Measurements from ENCODE around the gene PTGDR2. TPM values are rescaled to one million over a fixed set of nuclear protein-coding genes. Genes with fewer than 3 reads are reported as not detected.
A peak's percentile ranks its signal among the peaks of the same experiment; 100 is the strongest.

PTGDR2 gene
- total RNA-seq, 2 experiments from 2014 or later = 1.1 to 3.7 TPM

DNA sequence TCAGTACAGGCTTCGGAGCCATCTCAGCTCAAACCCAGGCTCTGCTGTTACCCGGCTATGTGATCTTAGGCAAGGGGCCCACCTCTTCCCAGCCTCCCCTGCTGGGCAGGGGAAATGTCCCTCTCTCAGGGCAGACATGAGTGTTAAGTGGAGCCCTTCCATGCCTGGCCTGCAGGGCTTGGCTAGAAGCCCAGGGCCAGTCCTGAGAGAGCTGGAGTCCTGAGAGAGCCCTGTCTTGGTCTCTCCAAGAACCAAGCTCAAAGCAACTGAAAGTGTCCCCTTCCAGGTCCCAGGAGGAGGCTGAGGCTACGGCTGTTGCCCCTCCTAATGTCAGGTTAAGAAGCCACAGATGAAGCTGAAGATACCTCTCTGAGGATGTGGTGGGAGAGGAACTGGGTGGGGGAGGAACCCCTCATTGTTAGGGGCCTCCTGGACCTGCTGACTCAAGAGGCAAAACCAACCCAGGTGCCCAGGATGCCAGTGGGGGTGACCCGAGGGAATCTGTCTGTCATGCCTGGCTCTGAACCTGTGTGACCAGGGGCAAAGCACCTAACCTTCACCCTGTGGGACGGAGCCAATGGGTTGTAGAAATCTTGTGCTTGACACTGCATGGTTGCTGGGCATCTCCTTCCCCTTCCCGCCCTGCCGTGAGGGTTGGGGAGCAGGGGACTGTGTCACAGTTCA lies 15.8 kb upstream of the PTGDR2 start:
- no peaks in the 10 kb centered on the region for H3K27me3 Mint-ChIP-seq
- peak overlapping the region; percentile 80 for H3K27ac Mint-ChIP-seq
- H3K9me3 Mint-ChIP-seq (ENCODE audit: low read depth) = no peaks in the 10 kb centered on the region
- CTCF ChIA-PET = interaction anchor here (0.9 to 8.0 kb wide), 15 partner anchors 8 to 241 kb away, joined by 3 to 67 read pairs (median 5); partner anchors contain the start of genes PRPF19 and PTGDR2
- H3K36me3 Mint-ChIP-seq = no peaks in the 10 kb centered on the region
- DNase-seq = peak; percentile 79
- ATAC-seq = peak; percentile 40
- peak overlapping the region; percentile 9 for H3K4me3 Mint-ChIP-seq
- peaks cover 73% of the 10 kb centered on the region for H3K4me1 Mint-ChIP-seq

DNA sequence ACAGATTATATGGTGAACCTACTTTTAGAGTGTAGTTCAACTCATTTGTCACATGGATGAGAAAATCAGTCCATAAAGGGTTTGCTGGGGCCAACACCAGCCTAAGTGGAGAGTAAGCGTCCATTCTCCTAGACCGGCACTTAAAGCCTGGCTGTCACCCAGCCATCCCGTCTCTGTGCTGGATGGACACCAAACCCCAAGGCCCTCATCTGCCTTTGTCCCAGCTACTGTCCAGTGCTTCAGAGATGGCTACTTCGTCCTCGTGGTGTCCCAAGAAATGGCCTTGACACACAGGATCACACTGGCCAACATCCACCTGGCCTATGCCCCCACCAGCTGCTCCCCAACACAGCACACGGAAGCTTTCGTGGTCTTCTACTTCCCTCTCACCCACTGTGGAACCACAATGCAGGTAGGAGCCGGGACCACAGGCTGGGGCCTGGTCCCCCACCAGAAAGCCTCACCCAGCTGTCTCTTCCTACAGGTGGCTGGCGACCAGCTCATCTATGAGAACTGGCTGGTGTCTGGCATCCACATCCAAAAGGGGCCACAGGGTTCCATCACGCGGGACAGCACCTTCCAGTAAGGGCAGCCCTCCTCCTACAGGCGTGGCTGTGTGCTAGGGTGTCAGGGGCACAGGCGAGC lies 15.1 kb upstream of the PTGDR2 start:
- Mint-ChIP-seq H3K9me3 (ENCODE audit: low read depth) (no peaks in the 10 kb centered on the region), H3K36me3 (no peaks in the 10 kb centered on the region), H3K27ac (peak overlapping the region; percentile 80), H3K4me3 (peak overlapping the region; percentile 12), H3K27me3 (no peaks in the 10 kb centered on the region), H3K4me1 (peaks cover 79% of the 10 kb centered on the region)
- DNase-seq = peak; percentile 49
- peak; percentile 32 for ATAC-seq
- CTCF ChIA-PET = interaction anchor here (0.9 to 8.0 kb wide), 13 partner anchors 8 to 242 kb away, joined by 3 to 67 read pairs (median 6); partner anchors contain the start of genes PRPF19 and PTGDR2

GRCh38 chr11:60870276-60870675 lies 14.5 kb upstream of the PTGDR2 start:
- H3K36me3 Mint-ChIP-seq = no peaks in the 10 kb centered on the region
- H3K4me3 Mint-ChIP-seq = no peak overlapping the region
- ATAC-seq = no peak
- peaks cover 83% of the 10 kb centered on the region for H3K4me1 Mint-ChIP-seq
- CTCF ChIA-PET = interaction anchor here (1.4 to 8.0 kb wide), 8 partner anchors 9 to 45 kb away, joined by 3 to 67 read pairs (median 9); no protein-coding TSS in a partner anchor
- DNase-seq = no peak
- H3K9me3 Mint-ChIP-seq (ENCODE audit: low read depth) = no peaks in the 10 kb centered on the region
- peak overlapping the region; percentile 80 for H3K27ac Mint-ChIP-seq
- H3K27me3 Mint-ChIP-seq = no peaks in the 10 kb centered on the region

- DNase-seq = no peak
- no peaks in the 10 kb centered on the region for H3K9me3 Mint-ChIP-seq (ENCODE audit: low read depth)
- ATAC-seq = no peak
- H3K27me3 Mint-ChIP-seq = no peaks in the 10 kb centered on the region
- H3K36me3 Mint-ChIP-seq = no peaks in the 10 kb centered on the region
- H3K27ac Mint-ChIP-seq = peak overlapping the region; percentile 80
- H3K4me1 Mint-ChIP-seq = peaks cover 90% of the 10 kb centered on the region
- CTCF ChIA-PET = interaction anchor here (1.0 to 8.0 kb wide), 8 partner anchors 9 to 38 kb away, joined by 4 to 67 read pairs (median 8); no protein-coding TSS in a partner anchor
- no peak overlapping the region for H3K4me3 Mint-ChIP-seq
These were observed 13.7 kb upstream of the PTGDR2 start for GRCh38 chr11:60869451-60869825.

GRCh38 chr11:60868682-60869450 lies 13.1 kb upstream of the PTGDR2 start:
- ATAC-seq (peak; percentile 48), DNase-seq (peak; percentile 70)
- CTCF ChIA-PET = interaction anchor here (1.0 to 8.0 kb wide), 9 partner anchors 9 to 38 kb away, joined by 3 to 67 read pairs (median 5); partner anchors contain the start of gene PRPF19
- Mint-ChIP-seq H3K9me3 (ENCODE audit: low read depth) (no peaks in the 10 kb centered on the region), H3K27ac (peak overlapping the region; percentile 82), H3K4me1 (peaks cover 91% of the 10 kb centered on the region), H3K27me3 (no peaks in the 10 kb centered on the region), H3K36me3 (no peaks in the 10 kb centered on the region), H3K4me3 (peak overlapping the region; percentile 20)

DNA sequence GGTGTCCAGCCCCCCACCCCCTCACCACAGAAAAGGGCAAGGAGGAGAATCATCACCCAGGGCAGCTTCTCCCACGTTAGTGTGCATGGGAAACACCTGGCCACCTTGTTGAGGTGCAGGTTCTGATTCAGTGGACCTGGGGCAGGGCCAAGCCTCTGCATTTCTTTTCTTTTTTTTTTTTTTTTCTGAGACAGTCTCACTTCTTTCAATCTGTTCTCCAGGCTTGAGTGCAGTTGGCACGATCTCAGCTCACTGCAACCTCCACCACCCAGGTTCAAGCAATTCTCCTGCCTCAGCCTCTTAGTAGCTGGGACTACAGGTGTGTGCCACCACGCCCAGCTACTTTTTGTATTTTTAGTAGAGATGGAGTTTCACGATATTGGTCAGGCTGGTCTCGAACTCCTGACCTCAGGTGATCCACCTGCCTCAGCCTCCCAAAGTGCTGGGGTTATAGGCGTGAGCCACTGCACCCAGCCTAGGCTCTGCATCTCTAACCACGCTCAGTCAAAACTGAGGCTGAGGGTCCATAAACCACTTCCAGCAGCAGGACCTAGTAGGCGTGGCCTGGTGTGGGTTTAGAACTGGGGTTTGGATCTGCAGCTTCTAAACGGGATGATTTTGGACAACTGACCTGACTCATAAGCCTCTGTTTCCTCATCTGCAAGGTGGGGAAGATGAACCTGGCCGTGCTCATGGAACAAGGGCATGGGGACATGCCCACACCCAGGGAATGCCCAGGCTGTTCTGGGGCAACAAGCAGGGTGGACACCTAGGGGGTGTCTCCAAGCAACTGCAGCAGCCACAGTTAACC lies 12.3 kb upstream of the PTGDR2 start:
- peak overlapping the region; percentile 20 for H3K4me3 Mint-ChIP-seq
- DNase-seq (peak; percentile 70), ATAC-seq (peak; percentile 26)
- H3K36me3 Mint-ChIP-seq = no peaks in the 10 kb centered on the region
- H3K4me1 Mint-ChIP-seq = peaks cover 85% of the 10 kb centered on the region
- H3K27ac Mint-ChIP-seq = peak overlapping the region; percentile 82
- no peaks in the 10 kb centered on the region for H3K9me3 Mint-ChIP-seq (ENCODE audit: low read depth)
- CTCF ChIA-PET = interaction anchor here (0.6 to 8.0 kb wide), 10 partner anchors 10 to 1596 kb away, joined by 3 to 67 read pairs (median 6); partner anchors contain the start of gene PRPF19
- no peaks in the 10 kb centered on the region for H3K27me3 Mint-ChIP-seq

GRCh38 chr11:60866911-60867870 lies 11.4 kb upstream of the PTGDR2 start, which contains the start of gene ZP1:
TSS of gene ZP1 (plus strand) at chr11:60867542. CDS start at chr11:60867562, 20 bp downstream.
- no peaks in the 10 kb centered on the region for H3K36me3 Mint-ChIP-seq
- DNase-seq = no peak
- H3K4me1 Mint-ChIP-seq = peaks cover 76% of the 10 kb centered on the region
- CTCF ChIA-PET = interaction anchor here (0.9 to 8.0 kb wide), 7 partner anchors 11 to 36 kb away, joined by 3 to 67 read pairs (median 6); no protein-coding TSS in a partner anchor
- peak within 1 kb of the TSS; percentile 20 for H3K4me3 Mint-ChIP-seq
- H3K27me3 Mint-ChIP-seq = no peaks in the 10 kb centered on the region
- H3K27ac Mint-ChIP-seq = peak within 1 kb of the TSS; percentile 82
- no peak for ATAC-seq
- H3K9me3 Mint-ChIP-seq (ENCODE audit: low read depth) = no peaks in the 10 kb centered on the region

DNA sequence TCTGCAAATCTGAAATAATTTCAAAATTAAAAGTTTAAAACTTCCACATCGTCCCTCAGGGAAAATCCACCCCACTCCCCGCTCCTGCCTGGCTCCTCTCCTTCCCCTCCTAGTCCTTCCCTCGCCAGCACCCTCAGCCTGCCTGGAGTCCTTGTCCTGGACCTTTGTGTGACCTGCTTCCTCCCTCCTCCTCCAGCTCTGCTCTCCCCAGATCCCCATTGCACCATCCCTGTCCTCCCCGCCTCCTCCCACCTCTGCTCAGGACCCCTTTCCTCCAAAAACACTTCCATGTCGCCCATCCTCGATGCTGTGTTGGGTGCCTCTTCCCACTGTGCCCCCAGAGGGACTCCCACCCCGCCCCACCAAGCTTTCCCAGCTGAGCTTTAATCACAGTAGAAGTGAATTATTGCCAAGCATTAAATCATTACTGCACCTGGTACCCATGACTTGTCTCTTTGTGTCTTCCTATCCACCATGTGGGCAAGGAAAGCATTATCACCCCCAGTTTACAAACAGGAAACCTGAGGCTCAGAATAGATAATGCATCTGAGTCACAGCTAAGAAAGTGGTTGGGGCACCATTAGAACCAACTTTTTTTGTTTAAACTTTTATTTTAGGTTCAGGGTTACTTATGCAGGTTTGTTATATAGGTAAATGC lies 9.2 kb upstream of the PTGDR2 start:
- Mint-ChIP-seq H3K9me3 (ENCODE audit: low read depth) (no peaks in the 10 kb centered on the region), H3K4me1 (peaks cover 55% of the 10 kb centered on the region), H3K36me3 (no peaks in the 10 kb centered on the region), H3K4me3 (no peak overlapping the region), H3K27me3 (no peaks in the 10 kb centered on the region), H3K27ac (peak overlapping the region; percentile 69)
- DNase-seq = no peak
- CTCF ChIA-PET = interaction anchor here (0.9 to 3.4 kb wide), 5 partner anchors 9 to 37 kb away, joined by 3 to 13 read pairs (median 3); partner anchors contain the start of gene PTGDR2
- ATAC-seq = peak; percentile 47

DNA sequence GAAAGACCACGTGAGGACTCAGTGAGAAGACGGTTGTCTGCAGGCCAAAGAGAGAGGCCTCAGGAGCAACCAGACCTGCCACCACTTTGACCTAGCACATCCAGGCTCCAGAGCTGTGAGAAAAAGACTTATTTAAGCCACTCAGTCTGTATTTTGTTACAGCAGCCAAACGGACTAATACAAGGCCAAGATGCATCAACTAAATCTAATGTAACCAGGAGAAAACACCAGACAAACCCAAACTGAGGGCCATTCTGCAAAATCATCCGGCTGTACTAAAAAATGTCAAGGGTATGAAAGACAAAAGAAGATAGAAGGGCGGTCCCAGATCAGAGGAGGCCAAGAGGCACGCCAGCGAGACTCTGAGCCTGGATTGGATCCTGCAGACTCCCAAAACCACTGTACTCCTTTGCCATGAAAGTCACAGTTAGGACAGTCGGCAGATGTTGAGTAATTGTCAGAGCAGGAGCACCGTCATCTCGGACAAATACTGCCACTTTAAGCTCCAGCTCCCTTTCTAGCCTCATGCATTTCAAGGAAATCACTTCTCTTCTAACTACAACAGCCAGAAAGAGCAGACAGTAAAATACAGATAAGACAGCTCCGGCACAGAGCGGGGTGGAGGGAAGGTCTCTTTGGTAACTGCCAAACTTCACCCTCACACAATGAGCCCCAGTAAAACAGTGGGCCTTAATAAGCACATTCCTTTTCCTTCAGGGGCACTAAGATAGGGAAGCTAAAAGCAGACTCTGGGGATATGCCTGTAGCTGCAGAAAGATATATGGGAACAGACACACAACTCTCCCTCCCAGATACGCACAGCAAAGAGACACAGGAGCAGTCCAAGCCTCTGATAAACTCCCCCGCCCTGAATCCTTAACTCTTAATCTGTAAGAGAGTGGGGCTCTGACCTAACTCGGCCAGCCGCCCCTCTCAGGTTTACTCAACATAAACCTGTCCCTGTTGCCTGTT lies 8.1 kb upstream of the PTGDR2 start:
- CTCF ChIA-PET = interaction anchor here (1.2 to 3.4 kb wide), 5 partner anchors 8 to 31 kb away, joined by 3 to 13 read pairs (median 3); partner anchors contain the start of gene PTGDR2
- no peaks in the 10 kb centered on the region for H3K36me3 Mint-ChIP-seq
- no peaks in the 10 kb centered on the region for H3K27me3 Mint-ChIP-seq
- H3K9me3 Mint-ChIP-seq (ENCODE audit: low read depth) = no peaks in the 10 kb centered on the region
- ATAC-seq = no peak
- DNase-seq = no peak
- H3K4me1 Mint-ChIP-seq = peaks cover 52% of the 10 kb centered on the region
- no peak overlapping the region for H3K4me3 Mint-ChIP-seq
- peak overlapping the region; percentile 9 for H3K27ac Mint-ChIP-seq

DNA sequence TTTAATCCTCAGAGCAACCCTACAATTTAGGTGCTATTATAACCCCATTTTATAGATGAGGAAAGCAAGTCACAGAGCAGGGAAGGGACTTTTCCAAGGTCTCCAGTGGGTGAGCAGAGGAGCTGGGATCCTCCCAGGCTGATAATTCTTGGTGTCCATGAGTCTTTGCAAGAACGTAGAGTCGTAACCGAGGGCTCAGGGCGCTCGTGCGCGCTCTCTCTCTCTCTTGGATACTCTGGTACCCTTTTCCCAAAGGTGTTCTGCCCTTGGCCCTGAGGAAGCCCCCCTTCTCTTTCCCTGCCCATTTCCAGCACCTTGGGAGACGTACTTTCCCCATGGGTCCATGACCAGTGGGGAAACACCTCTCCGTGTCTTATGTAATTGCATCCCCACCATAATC lies 6.4 kb upstream of the PTGDR2 start:
- DNase-seq (no peak), ATAC-seq (no peak)
- no peaks in the 10 kb centered on the region for H3K36me3 Mint-ChIP-seq
- H3K27ac Mint-ChIP-seq = no peak overlapping the region
- peaks cover 54% of the 10 kb centered on the region for H3K4me1 Mint-ChIP-seq
- CTCF ChIA-PET = interaction anchor here (1.0 kb wide), 1 partner anchor 9 kb away, joined by 4 read pairs; no protein-coding TSS in a partner anchor
- no peak overlapping the region for H3K4me3 Mint-ChIP-seq
- H3K27me3 Mint-ChIP-seq = no peaks in the 10 kb centered on the region
- no peaks in the 10 kb centered on the region for H3K9me3 Mint-ChIP-seq (ENCODE audit: low read depth)

Measured in activated CD8-positive, alpha-beta memory T cell treated with anti-CD3 and anti-CD28 coated beads, Interleukin-2, amount 10 ng/mL, durations not matched to agents 7 days and 5 days (primary cell).